ENCODE measurements around the gene ARL5A. TPM values are rescaled to one million over a fixed set of nuclear protein-coding genes. Genes with fewer than 3 reads are reported as not detected.

Gene ARL5A
- total and polyA plus RNA-seq, 9 of the 15 experiments (the other 6 are each of a cell fraction or from before 2014, with no cell fraction given) = 16.3 to 117 (median 88.4) TPM

DNA sequence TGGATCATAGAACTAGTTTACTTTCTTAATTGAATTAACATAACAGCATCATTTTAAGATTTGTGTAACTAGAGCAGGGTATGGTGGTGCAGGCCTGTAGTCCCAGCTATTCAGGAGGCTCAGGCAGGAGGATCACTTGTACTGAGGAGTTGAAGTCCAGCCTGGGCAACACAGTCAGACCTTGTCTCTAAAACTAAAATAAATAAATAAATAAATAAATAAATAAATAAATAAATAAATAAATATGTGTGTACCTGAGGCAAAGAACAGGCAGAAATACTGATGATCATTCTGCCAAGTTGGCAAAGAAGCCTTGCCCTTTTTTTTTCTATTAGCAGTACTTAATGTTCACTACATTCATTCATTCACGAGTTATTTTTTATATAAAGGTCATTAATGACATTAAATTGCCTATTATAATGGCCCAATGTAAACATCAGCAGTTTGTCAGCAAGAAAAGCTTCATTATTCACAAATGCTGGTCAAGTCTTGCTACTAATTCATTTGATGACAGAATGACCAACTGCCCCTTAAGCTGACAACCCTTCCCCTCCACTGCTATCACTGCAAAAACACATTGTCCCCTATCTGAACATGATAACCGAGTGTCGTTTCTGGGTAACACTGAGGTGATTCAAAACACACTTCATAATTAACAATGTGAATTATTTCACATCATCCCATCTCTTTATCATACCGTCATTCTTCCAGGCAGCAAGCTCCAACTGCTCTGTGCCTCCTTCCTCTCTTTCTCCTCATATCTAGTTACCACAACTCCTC lies 39.0 kb downstream of the ARL5A start (continued):
- TF ChIP-seq, protein P1, sequence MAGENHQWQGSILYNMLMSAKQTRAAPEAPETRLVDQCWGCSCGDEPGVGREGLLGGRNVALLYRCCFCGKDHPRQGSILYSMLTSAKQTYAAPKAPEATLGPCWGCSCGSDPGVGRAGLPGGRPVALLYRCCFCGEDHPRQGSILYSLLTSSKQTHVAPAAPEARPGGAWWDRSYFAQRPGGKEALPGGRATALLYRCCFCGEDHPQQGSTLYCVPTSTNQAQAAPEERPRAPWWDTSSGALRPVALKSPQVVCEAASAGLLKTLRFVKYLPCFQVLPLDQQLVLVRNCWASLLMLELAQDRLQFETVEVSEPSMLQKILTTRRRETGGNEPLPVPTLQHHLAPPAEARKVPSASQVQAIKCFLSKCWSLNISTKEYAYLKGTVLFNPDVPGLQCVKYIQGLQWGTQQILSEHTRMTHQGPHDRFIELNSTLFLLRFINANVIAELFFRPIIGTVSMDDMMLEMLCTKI (IDR thresholded peaks at IDR 0.05; ENCODE audit: partially characterized antibody) = no peak
- peak in 1 of 2 experiments; percentile 85; a peak in 2 of 4 replicates for TF ChIP-seq TBL1XR1 (IDR thresholded peaks at IDR 0.05; ENCODE audit: low read length in 2 of 2)
- TF ChIP-seq JUN (IDR thresholded peaks at IDR 0.05; ENCODE audit: borderline replicate concordance, low read depth, low read length) = no peak
- TF ChIP-seq JUN (CRISPR knock-in tag; IDR thresholded peaks at IDR 0.05; ENCODE audit: borderline replicate concordance) = no peak
- TF ChIP-seq ZNF740 (CRISPR knock-in tag; IDR thresholded peaks at IDR 0.05) = no peak
- no peak for TF ChIP-seq ZNF740 (tag; IDR thresholded peaks at IDR 0.05)
- peak; percentile 29 to 87; a peak in 3 of 4 replicates for TF ChIP-seq FOXA3 (CRISPR knock-in tag; conservative IDR thresholded peaks at IDR 0.05 in 1 of 2, IDR thresholded peaks at IDR 0.05 in 1 of 2)
- TF ChIP-seq SP2 (IDR thresholded peaks at IDR 0.05; ENCODE audit: extremely low read depth, low read depth, low read length, poor library complexity, severe bottlenecking) = no peak
- no peak for TF ChIP-seq ZFP36 (IDR thresholded peaks at IDR 0.05; ENCODE audit: low read depth, low read length, partially characterized antibody)
- TF ChIP-seq ZFP91 (CRISPR knock-in tag; IDR thresholded peaks at IDR 0.05) = no peak
- TF ChIP-seq POLR2AphosphoS5 (IDR thresholded peaks at IDR 0.05; ENCODE audit: control insufficient read depth, insufficient read depth, low read depth, low read length) = peak; percentile 90
- TF ChIP-seq MCM3 (IDR thresholded peaks at IDR 0.05) = no peak
- TF ChIP-seq, protein P2, sequence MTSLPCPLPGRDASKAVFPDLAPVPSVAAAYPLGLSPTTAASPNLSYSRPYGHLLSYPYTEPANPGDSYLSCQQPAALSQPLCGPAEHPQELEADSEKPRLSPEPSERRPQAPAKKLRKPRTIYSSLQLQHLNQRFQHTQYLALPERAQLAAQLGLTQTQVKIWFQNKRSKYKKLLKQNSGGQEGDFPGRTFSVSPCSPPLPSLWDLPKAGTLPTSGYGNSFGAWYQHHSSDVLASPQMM (CRISPR knock-in tag; IDR thresholded peaks at IDR 0.05) = no peak
- TF ChIP-seq ZNF274 (IDR thresholded peaks at IDR 0.05; ENCODE audit: borderline replicate concordance, low read depth, low read length) = no peak
- TF ChIP-seq MAFF (IDR thresholded peaks at IDR 0.05; ENCODE audit: low read length) = peak; percentile 1; the same call in 1 of the 2 replicates
- no peak for TF ChIP-seq KLF1 (tag; IDR thresholded peaks at IDR 0.05)
- peak; percentile 29 for TF ChIP-seq TAF9B (IDR thresholded peaks at IDR 0.05; ENCODE audit: partially characterized antibody)
- TF ChIP-seq POLR2B (IDR thresholded peaks at IDR 0.05; ENCODE audit: low read depth, partially characterized antibody) = no peak
- TF ChIP-seq ZNF75A (CRISPR knock-in tag; IDR thresholded peaks at IDR 0.05) = 0 out of 2 replicates have a peak, but pooled peaks have one; percentile 14
- peak; percentile 39 for TF ChIP-seq MAFG (tag; conservative IDR thresholded peaks at IDR 0.05)
- TF ChIP-seq, protein P3, sequence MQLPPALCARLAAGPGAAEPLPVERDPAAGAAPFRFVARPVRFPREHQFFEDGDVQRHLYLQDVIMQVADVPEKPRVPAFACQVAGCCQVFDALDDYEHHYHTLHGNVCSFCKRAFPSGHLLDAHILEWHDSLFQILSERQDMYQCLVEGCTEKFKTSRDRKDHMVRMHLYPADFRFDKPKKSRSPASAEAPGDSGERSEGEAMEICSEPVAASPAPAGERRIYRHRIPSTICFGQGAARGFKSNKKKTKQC (CRISPR knock-in tag; IDR thresholded peaks at IDR 0.05) = no peak
- TF ChIP-seq ZKSCAN1 (IDR thresholded peaks at IDR 0.05; ENCODE audit: low read depth, low read length) = no peak
- TF ChIP-seq TAF1 (IDR thresholded peaks at IDR 0.05; ENCODE audit: control insufficient read depth, extremely low read depth, insufficient read depth, low read length, severe bottlenecking) = no peak

All from K562 (cell line).